GM18873 (cell line): ENCODE data around the gene PTPRD.
"Not testable (repeated sequence)": the region's sequence is repeated elsewhere in the genome, so short reads cannot be mapped to it uniquely, and the experiment has no call there.

ENCODE experiments used
- ATAC-seq: cut with Tn5 transposase; IDR thresholded peaks from one replicate; pipeline ENCODE4 v1.9.1; 2021; ENCODE audit warnings: mild to moderate bottlenecking, moderate library complexity, moderate number of reproducible peaks; ENCODE audit not compliant: unreplicated experiment, low FRiP score

Gene PTPRD

GRCh38 chr9:9557804-9558334 is 1054.9 kb downstream of the PTPRD start:
- no peak for ATAC-seq

GRCh38 chr9:9556865-9557803 is 1055.7 kb downstream of the PTPRD start:
- no peak for ATAC-seq

GRCh38 chr9:9552665-9553064 is 1060.1 kb downstream of the PTPRD start:
- no peak for ATAC-seq

GRCh38 chr9:9538766-9539165 is 1074.0 kb downstream of the PTPRD start:
- ATAC-seq: no peak

- ATAC-seq: no peak
Observed at GRCh38 chr9:9538356-9538755, 1074.4 kb downstream of the PTPRD start.

- ATAC-seq: no peak
Observed at GRCh38 chr9:9536523-9536922, 1076.3 kb downstream of the PTPRD start.

GRCh38 chr9:9523476-9524139 is 1089.2 kb downstream of the PTPRD start:
- ATAC-seq: no peak

- no peak for ATAC-seq
Observed at GRCh38 chr9:9522406-9522805, 1090.4 kb downstream of the PTPRD start.

- ATAC-seq: no peak
Observed at GRCh38 chr9:9521033-9521779, 1091.6 kb downstream of the PTPRD start.

- ATAC-seq: no peak
Observed at GRCh38 chr9:9504869-9505268, 1107.9 kb downstream of the PTPRD start.

- ATAC-seq: no peak
Observed at GRCh38 chr9:9499546-9499945, 1113.3 kb downstream of the PTPRD start.

GRCh38 chr9:9498846-9499245 is 1114.0 kb downstream of the PTPRD start:
- no peak for ATAC-seq

GRCh38 chr9:9498128-9498527 is 1114.7 kb downstream of the PTPRD start:
- ATAC-seq: no peak

GRCh38 chr9:9494336-9494735 is 1118.5 kb downstream of the PTPRD start:
- ATAC-seq: no peak

GRCh38 chr9:9492506-9492905 is 1120.3 kb downstream of the PTPRD start:
- no peak for ATAC-seq

GRCh38 chr9:9489183-9489582 is 1123.6 kb downstream of the PTPRD start:
- no peak for ATAC-seq

- ATAC-seq: no peak
Observed at GRCh38 chr9:9483175-9483574, 1129.6 kb downstream of the PTPRD start.

GRCh38 chr9:9478741-9479140 is 1134.1 kb downstream of the PTPRD start:
- no peak for ATAC-seq

- ATAC-seq: no peak
Observed at GRCh38 chr9:9469271-9469670, 1143.5 kb downstream of the PTPRD start.

GRCh38 chr9:9441874-9442273 is 1170.9 kb downstream of the PTPRD start:
- ATAC-seq: not testable (repeated sequence)

GRCh38 chr9:9437641-9438040 is 1175.2 kb downstream of the PTPRD start:
- no peak for ATAC-seq
